C1 segment of cervical spinal cord (tissue), 14 donors: Measurements from ENCODE around the gene KLC4.
"Not testable (repeated sequence)": the region's sequence is repeated elsewhere in the genome, so short reads cannot be mapped to it uniquely, and the experiment has no call there.

Experiments
- DNase-seq, 14 donors: peaks; one replicate each; lab custom pipeline; 2025; lab: John Stamatoyannopoulos, UW

The KLC4 gene

DNA sequence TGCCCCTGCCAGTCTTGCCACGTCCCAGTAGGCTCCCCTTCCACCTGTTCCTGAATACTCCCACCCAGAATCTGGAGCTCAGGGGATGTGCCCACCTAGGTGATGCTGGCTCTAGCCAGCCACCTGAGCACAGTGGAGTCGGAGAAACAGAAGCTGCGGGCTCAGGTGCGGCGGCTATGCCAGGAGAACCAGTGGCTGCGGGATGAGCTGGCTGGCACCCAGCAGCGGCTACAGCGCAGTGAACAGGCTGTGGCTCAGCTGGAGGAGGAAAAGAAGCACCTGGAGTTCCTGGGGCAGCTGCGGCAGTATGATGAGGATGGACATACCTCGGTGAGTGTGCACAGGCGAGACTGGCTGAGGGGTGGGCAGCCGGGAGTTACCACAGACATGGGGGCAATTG is 3.4 kb downstream of the KLC4 start:
- DNase-seq, result no peak

GRCh38 chr6:43070028-43070632 is 10.7 kb downstream of the KLC4 start:
- no peak for DNase-seq

GRCh38 chr6:43074847-43075669 is 15.6 kb downstream of the KLC4 start:
- DNase-seq, result no peak

- DNase-seq, result peak in 5 of 14 donors; percentile 7 to 50 (median 18)
Observed at GRCh38 chr6:43075670-43076463, 16.4 kb downstream of the KLC4 start, which contains the start of gene PTK7. Gene PTK7, plus strand, starts transcription at chr6:43076314. Its CDS starts 175 bp downstream, at chr6:43076489.

- DNase-seq, result peak in 2 of 14 donors; percentile 10 to 50
Observed at GRCh38 chr6:43076464-43077332, 17.3 kb downstream of the KLC4 start.

DNA sequence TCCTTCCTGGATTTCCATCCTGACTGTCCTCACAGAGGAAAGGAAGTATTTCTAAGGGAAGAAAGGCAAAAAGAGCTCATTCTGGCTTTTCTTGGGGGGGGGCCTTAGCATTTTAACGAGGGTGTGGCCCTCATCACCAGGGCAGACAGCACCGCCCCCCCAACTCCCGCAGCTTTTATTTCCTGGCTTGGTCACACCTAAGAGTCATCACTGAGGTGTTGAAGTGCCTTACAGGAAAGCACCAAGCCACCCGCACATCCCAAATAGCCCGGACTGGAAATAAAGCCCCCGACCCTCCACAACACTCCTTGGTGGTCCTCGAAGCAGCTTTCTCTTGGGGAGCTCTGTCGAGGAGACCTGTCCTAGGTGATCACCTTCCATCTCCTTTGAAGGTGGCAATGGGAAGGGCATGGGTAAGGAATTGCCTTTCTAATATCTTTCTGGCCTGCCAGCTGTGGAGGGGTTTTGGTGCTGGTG is 17.9 kb downstream of the KLC4 start:
- DNase-seq, result peak in 1 of 14 donors; percentile 11

DNA sequence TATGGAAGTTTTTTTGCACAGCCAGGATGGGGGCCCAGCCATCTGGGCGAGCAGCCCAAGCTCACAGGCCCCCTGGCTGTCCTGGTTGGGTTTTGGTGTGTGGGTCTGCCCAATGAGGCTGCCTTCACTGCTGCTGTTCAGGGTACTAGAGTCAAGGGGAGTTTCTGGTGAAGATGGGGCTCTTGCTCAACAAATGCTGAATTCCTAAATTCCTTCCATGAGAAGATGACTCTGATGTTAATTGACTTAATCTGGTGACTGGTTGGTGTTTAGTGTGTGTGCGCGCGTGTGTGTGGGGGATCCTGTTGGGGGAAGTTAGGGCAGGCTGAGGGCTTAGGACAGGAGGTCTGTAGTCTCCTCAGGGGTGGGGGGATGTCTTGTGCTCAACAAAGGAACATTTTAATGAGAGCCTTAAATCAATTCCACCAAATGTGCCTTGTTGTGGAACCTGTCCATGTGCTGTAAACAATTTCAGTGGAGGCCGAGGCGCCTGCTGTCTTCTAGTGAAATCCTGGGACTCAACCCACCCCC is 18.6 kb downstream of the KLC4 start:
- DNase-seq, result no peak

GRCh38 chr6:43078691-43079090 is 19.3 kb downstream of the KLC4 start:
- DNase-seq, result no peak

DNA sequence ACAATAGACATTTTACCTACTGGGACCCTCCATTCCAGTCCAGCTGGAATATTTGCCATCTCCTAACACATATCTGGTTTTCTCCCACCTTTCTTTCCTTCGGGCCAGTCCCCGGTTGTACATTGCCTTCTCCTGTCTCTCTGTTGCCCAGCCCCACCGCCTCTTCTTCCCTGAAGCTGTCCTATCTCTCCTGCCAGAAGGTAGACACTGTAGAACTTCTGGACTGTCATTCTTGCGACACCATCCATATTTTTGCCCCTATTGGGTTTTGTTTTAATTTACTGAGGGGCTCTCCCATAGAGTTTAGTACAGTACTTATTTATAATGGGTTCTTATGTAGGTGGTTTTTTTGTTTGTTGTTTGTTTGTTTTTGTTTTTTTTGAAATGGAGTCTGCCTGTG is 21.6 kb downstream of the KLC4 start:
- no peak for DNase-seq

- not testable (repeated sequence) for DNase-seq
Observed at GRCh38 chr6:43081922-43082321, 22.5 kb downstream of the KLC4 start.

GRCh38 chr6:43082806-43083655 is 23.6 kb downstream of the KLC4 start:
- DNase-seq, result peak in 1 of 14 donors; percentile 11

GRCh38 chr6:43086022-43086658 is 26.7 kb downstream of the KLC4 start:
- no peak for DNase-seq

- DNase-seq, result no peak
Observed at GRCh38 chr6:43088654-43089056, 29.2 kb downstream of the KLC4 start.

DNA sequence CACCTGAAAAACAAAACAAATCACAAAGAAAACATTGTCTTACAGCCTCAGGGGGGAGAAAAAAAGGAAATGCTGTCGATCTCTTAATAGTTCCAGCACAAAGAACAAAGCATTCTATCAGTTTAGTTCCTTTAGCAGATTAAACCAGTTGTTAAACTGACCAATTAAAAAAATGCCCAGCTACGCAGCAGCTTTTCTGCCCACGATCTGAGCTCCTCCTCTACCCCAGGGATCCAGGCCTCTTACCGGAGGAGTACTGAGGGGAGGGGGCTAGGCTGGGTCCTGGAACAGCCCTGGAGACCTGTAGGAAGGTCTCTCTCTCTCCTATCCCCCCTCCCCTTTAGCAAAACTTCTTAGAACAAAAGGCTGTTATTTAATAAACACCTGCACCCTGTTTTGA is 30.0 kb downstream of the KLC4 start:
- DNase-seq, result no peak

DNA sequence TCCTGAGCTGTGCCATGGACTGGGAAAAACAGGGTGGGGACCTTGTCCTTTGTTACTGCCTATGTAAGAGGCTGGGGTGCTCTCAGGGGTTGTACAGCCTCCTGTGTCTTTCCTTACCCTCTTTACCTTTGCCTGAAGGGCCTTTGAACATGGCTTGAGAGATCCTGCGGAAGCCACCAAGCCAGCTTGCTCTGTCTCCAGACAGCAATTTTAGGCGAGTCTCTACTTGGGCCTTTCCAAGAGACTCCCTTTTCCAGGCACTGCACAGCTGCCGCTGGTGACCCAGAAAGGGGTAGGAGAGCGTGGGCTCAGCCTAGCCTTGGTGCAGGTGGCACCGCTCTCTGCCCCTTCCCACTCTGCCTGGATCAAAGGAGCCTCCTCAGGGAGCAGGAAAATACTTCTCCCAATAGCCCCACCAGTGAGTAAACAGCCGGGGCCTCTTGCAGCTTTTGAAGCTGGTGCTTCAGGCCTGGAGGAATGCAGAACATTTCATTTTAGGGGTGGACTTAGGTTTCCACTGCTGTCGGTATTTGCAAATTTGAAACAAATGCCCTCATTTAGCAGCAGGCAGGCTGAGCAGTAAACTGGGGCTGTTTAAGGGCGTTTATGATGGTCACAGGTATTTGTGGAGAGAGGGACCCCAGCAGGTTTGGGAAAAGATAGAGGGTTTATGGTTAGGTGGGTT is 30.6 kb downstream of the KLC4 start:
- no peak for DNase-seq

- DNase-seq, result no peak
Observed at GRCh38 chr6:43090559-43090956, 31.1 kb downstream of the KLC4 start.

DNA sequence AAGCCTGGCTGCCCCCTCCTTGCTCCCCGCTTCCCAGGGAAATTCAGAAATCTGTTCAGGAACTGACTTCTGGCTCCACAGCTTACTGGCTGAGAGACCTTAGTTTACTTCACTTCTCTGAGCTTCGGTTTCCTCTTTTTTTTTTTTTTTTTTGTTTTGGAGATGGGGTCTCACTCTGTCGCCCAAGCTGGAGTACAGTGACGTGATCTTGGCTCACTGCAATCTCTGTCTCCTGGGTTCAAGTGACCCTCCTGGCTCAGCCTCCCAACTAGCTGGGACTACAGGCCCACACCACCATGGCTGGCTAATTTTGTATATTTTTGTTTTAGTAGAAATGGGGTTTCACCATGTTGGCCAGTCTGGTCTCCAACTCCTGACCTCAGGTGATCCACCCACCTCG is 31.6 kb downstream of the KLC4 start:
- no peak for DNase-seq

- DNase-seq, result no peak
Observed at GRCh38 chr6:43091436-43091991, 32.1 kb downstream of the KLC4 start.
